Natural killer cell (primary cell): ENCODE data around the gene YARS1. TPM values are rescaled to one million over a fixed set of nuclear protein-coding genes. Genes with fewer than 3 reads are reported as not detected.

Experiments used
- ATAC-seq, 3 donors: fragments of 150-1000 bp in 2 of 3; fragments of 200-7000 bp in 1 of 3; cut with Tn5 transposase; 1 replicate in 1 of 3; 2 replicates in 2 of 3; pipeline ENCODE4 v1.10.0; 2021; ENCODE audit warnings: mild to moderate bottlenecking in 2 of 3, moderate library complexity in 2 of 3
- DNase-seq, 2 donors: peaks; one replicate each; pipeline versions ENCODE4 v3.0.0 to v3.0.0-alpha.2; 2013 to 2021; ENCODE audit warnings: mixed read lengths in 1 of 2
- H3K27ac ChIP-seq: one replicate; pipeline ENCODE4 v1.5.1; 2013; ENCODE audit warnings: mild to moderate bottlenecking, low read length
- H3K27me3 ChIP-seq: one replicate; pipeline ENCODE4 v1.6.1; 2013; ENCODE audit warnings: low read length; ENCODE audit not compliant: control insufficient read depth, insufficient read depth
- H3K36me3 ChIP-seq: one replicate; pipeline ENCODE4 v1.6.1; 2013; ENCODE audit warnings: low read length; ENCODE audit not compliant: control insufficient read depth, insufficient read depth
- H3K4me1 ChIP-seq: one replicate; pipeline ENCODE4 v1.6.1; 2013; ENCODE audit warnings: low read length; ENCODE audit not compliant: control insufficient read depth, insufficient read depth
- H3K4me3 ChIP-seq: one replicate; pipeline ENCODE4 v1.5.1; 2013; ENCODE audit warnings: low read length
- H3K9me3 ChIP-seq: one replicate; pipeline ENCODE4 v1.6.1; 2013; ENCODE audit warnings: low read length; ENCODE audit not compliant: control insufficient read depth, insufficient read depth
- H3K27ac Mint-ChIP-seq, 2 donors: one replicate each; pipeline ENCODE4 v1.8.0; 2022; ENCODE audit warnings: mild to moderate bottlenecking in 2 of 2, mixed read lengths in 2 of 2, moderate library complexity in 1 of 2
- H3K27me3 Mint-ChIP-seq, 2 donors: one replicate each; pipeline ENCODE4 v1.8.0; 2022; ENCODE audit warnings: low read depth in 2 of 2, mixed read lengths in 2 of 2
- H3K36me3 Mint-ChIP-seq: one replicate; pipeline ENCODE4 v1.8.0; 2022; ENCODE audit warnings: mixed read lengths
- H3K4me1 Mint-ChIP-seq, 2 donors: one replicate each; pipeline ENCODE4 v1.8.0; 2022; ENCODE audit warnings: mixed read lengths in 2 of 2
- H3K4me3 Mint-ChIP-seq: one replicate; pipeline ENCODE4 v1.8.0; 2022; ENCODE audit warnings: mild to moderate bottlenecking, moderate library complexity, mixed read lengths
- H3K9me3 Mint-ChIP-seq, 2 donors: one replicate each; pipeline ENCODE4 v1.8.0; 2022; ENCODE audit warnings: mixed read lengths in 2 of 2
- CTCF ChIP-seq: fragments of 200-600 bp; IDR thresholded peaks from one replicate; pipeline ENCODE4 v1.8.0; 2022; ENCODE audit warnings: antibody characterized with exemption
- WGBS: methylation state at CpG from one replicate; pipeline ENCODE4 v1.1.7; 2013; ENCODE audit warnings: missing lambda C conversion rate; ENCODE audit not compliant: insufficient coverage; 5-methylcytosine and 5-hydroxymethylcytosine counted together
- intact Hi-C: fragments of 100-400 bp; cut with micrococcal nuclease; formaldehyde crosslinking; loops from one replicate; pipeline ENCODE4 v1.14.2; 2022
- total RNA-seq, 4 donors: library from RNA; stranded (reverse); fragments of 120-200 nt in 1 of 4; gene quantifications; one replicate each; pipeline versions ENCODE4 v1.2.3 to v1.2.4, GENCODE V29; 2013 to 2022

YARS1 gene
- total RNA-seq, 3 donors from 2014 or later (not counting 1 experiment from before 2014, with no cell fraction given) = 163 to 223 (median 197) TPM

DNA sequence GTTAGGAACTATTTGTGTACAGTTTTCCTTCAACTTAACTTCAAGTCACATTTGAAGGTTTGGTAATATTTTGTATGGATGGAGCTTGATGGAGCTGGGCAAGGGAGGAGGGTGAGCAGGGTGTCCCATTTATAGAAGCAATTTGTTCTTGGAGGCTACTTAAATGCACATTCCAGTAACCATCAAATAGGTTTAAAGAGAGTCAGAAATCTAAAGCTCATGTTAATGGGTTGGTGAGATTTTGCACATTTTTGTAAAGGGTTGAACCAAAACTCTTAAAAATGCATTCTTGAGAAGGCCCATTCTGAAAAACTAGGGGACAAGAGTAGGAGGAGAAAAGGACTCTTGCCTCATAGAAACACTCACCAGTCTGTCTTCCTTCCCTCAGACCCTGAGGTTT is 43.4 kb upstream of the YARS1 start:
- H3K4me3 ChIP-seq = no peak overlapping the region
- TF ChIP-seq CTCF = no peak
- H3K9me3 ChIP-seq = no peaks in the 10 kb centered on the region
- H3K4me1 Mint-ChIP-seq = peaks cover 0 to 6% of the 10 kb centered on the region in 2 donors
- no peak overlapping the region for H3K4me3 Mint-ChIP-seq
- DNase-seq (no peak), ATAC-seq (no peak)
- peaks cover 12% of the 10 kb centered on the region for H3K36me3 Mint-ChIP-seq
- no peaks in the 10 kb centered on the region for H3K4me1 ChIP-seq
- H3K36me3 ChIP-seq = peaks cover 53% of the 10 kb centered on the region
- no peaks in the 10 kb centered on the region for H3K9me3 Mint-ChIP-seq
- no peak overlapping the region for H3K27ac Mint-ChIP-seq
- no peak overlapping the region for H3K27ac ChIP-seq
- intact Hi-C loops = no loop called here
- no peaks in the 10 kb centered on the region for H3K27me3 ChIP-seq
- no peaks in the 10 kb centered on the region for H3K27me3 Mint-ChIP-seq

GRCh38 chr1:32859915-32860314 is 42.8 kb upstream of the YARS1 start:
- no peaks in the 10 kb centered on the region for H3K27me3 Mint-ChIP-seq
- H3K36me3 Mint-ChIP-seq = peaks cover 12% of the 10 kb centered on the region
- no peak overlapping the region for H3K4me3 ChIP-seq
- H3K4me1 Mint-ChIP-seq = peaks cover 0 to 6% of the 10 kb centered on the region in 2 donors
- no peak overlapping the region for H3K27ac ChIP-seq
- peaks cover 59% of the 10 kb centered on the region for H3K36me3 ChIP-seq
- intact Hi-C loops = no loop called here
- no peak overlapping the region for H3K27ac Mint-ChIP-seq
- no peak for TF ChIP-seq CTCF
- ATAC-seq (no peak), DNase-seq (no peak)
- no peaks in the 10 kb centered on the region for H3K27me3 ChIP-seq
- no peaks in the 10 kb centered on the region for H3K4me1 ChIP-seq
- no peaks in the 10 kb centered on the region for H3K9me3 Mint-ChIP-seq
- 100% methylated on average over 1 of the region's 2 CpGs for WGBS
- H3K9me3 ChIP-seq = no peaks in the 10 kb centered on the region
- H3K4me3 Mint-ChIP-seq = no peak overlapping the region

DNA sequence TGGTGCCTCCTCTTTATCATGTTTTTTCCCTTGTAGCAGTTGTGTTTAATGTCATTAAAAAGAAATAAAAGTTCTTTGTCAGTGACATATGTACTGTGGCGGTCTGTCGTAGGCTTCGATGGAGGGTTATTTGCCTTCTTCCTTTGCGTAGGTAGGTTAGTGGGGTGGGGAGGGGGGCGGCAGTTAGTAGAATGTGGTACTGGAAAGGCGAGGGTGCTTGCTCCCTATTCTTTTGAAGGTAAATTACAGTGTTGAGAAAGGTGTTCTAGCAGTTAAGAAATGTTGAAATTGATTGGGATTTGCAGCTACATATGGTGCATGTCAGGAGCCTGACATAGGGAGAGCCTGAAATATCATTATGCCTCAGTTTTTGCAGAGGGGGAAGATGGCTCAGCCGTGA is 41.6 kb upstream of the YARS1 start:
- Mint-ChIP-seq H3K27ac (no peak overlapping the region), H3K36me3 (peaks cover 19% of the 10 kb centered on the region), H3K9me3 (no peaks in the 10 kb centered on the region), H3K4me1 (peaks cover 0 to 6% of the 10 kb centered on the region in 2 donors), H3K4me3 (no peak overlapping the region), H3K27me3 (no peaks in the 10 kb centered on the region)
- Histone ChIP-seq H3K36me3 (peaks cover 66% of the 10 kb centered on the region), H3K27ac (no peak overlapping the region), H3K9me3 (no peaks in the 10 kb centered on the region), H3K27me3 (no peaks in the 10 kb centered on the region), H3K4me3 (no peak overlapping the region), H3K4me1 (no peaks in the 10 kb centered on the region)
- 99% methylated on average over 6 of the region's 7 CpGs for WGBS
- DNase-seq (no peak), ATAC-seq (no peak)
- no peak for TF ChIP-seq CTCF
- intact Hi-C loops = no loop called here

DNA sequence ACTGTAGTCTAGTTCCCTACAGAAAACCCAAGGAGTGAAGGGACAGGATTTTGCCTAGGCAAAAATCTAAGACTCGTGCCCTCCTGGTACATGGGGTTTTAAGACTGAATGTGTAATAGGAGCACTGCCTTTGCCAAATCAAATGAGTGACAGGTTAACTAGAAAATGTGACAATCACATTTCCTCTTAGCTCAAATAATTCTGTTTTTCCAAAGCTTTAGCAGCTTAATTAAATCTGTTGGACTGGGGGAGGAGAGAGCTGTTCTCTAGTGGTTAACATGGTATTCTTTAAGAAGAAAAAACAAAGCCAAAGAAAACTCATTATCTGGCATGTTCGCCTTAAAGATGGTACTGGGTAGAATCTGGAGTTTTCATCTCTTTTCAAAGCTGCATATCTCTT is 41.0 kb upstream of the YARS1 start:
- H3K27ac ChIP-seq = no peak overlapping the region
- intact Hi-C loops = no loop called here
- no peak for ATAC-seq
- H3K9me3 ChIP-seq = no peaks in the 10 kb centered on the region
- WGBS = 100% methylated on average over 1 of the region's 2 CpGs
- Mint-ChIP-seq H3K27ac (no peak overlapping the region), H3K36me3 (peaks cover 21% of the 10 kb centered on the region), H3K9me3 (no peaks in the 10 kb centered on the region), H3K4me3 (no peak overlapping the region), H3K4me1 (peaks cover 0 to 6% of the 10 kb centered on the region in 2 donors), H3K27me3 (no peaks in the 10 kb centered on the region)
- peaks cover 70% of the 10 kb centered on the region for H3K36me3 ChIP-seq
- H3K4me1 ChIP-seq = no peaks in the 10 kb centered on the region
- DNase-seq = no peak
- no peak overlapping the region for H3K4me3 ChIP-seq
- H3K27me3 ChIP-seq = no peaks in the 10 kb centered on the region
- TF ChIP-seq CTCF = no peak
